Astrocyte of the cerebellum (primary cell): ENCODE data around the gene PFKFB4.
"Not testable (repeated sequence)": the region's sequence is repeated elsewhere in the genome, so short reads cannot be mapped to it uniquely, and the experiment has no call there.

ENCODE experiments used
- DNase-seq: peaks from one replicate; pipeline ENCODE4 v3.0.0-alpha.2; 2011; ENCODE audit warnings: low read depth
- H3K4me3 ChIP-seq: 2 replicates; pipeline ENCODE4 v1.5.1; 2011; ENCODE audit warnings: mild to moderate bottlenecking, low read depth, low read length, moderate library complexity
- CTCF ChIP-seq: IDR thresholded peaks from 2 replicates; pipeline ENCODE4 v1.5.1; 2012; ENCODE audit warnings: low read length, low read depth, moderate library complexity, mild to moderate bottlenecking; ENCODE audit errors: missing control alignments
- in situ Hi-C: cut with HindIII; loops from 2 replicates; pipeline ENCODE4 v1.10.0; 2017; ENCODE audit warnings: low sequenced_read_pairs

PFKFB4 gene

GRCh38 chr3:48555949-48556795, 431 bp downstream of the PFKFB4 start:
- in situ Hi-C loops, result loop anchor here (10.0 kb wide), 1 partner anchor 79 kb away; the partner anchor contains the start of gene SLC26A6
- TF ChIP-seq CTCF, result no peak
- peak overlapping the region; percentile 67 for H3K4me3 ChIP-seq
- DNase-seq, result no peak

- no peak overlapping the region for H3K4me3 ChIP-seq
- TF ChIP-seq CTCF, result no peak
- in situ Hi-C loops, result loop anchor here (10.0 kb wide), 1 partner anchor 79 kb away; the partner anchor contains the start of gene SLC26A6
- DNase-seq, result no peak
Measured at GRCh38 chr3:48555231-48555948, 1.2 kb downstream of the PFKFB4 start.

- no peak for TF ChIP-seq CTCF
- H3K4me3 ChIP-seq, result no peak overlapping the region
- no peak for DNase-seq
Measured at GRCh38 chr3:48553886-48554845, 2.4 kb downstream of the PFKFB4 start.

DNA sequence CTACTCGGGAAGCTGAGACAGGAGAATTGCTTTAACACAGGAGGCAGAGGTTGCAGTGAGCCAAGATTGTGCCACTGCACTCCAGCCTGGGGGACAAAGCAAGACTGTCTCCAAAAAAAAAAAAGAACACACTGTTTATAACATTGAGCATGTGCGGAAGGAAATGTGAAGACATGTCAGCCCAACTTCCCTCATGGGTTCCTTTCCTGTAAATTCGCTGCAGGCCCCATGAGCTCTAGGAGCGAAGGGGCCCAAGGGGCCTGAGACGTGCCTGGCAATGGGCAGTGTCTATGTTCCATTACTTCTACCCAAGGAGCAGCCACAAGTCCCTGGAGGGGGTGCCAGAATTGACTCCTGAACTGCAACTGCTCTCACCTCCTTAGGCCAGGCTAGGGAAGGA, 3.2 kb downstream of the PFKFB4 start:
- H3K4me3 ChIP-seq, result no peak overlapping the region
- DNase-seq, result no peak
- TF ChIP-seq CTCF, result no peak
- in situ Hi-C loops, result loop anchor here (10.0 kb wide), 1 partner anchor 81 kb away; the partner anchor contains the start of gene SLC26A6

More at GRCh38 chr3:48553886-48554845, 2.4 kb downstream of the PFKFB4 start:
- in situ Hi-C loops, result loop anchor here (10.0 kb wide), 1 partner anchor 81 kb away; the partner anchor contains the start of gene SLC26A6

- no peak for TF ChIP-seq CTCF
- in situ Hi-C loops, result loop anchor here (10.0 kb wide), 1 partner anchor 82 kb away; the partner anchor contains the start of gene SLC26A6
- DNase-seq, result no peak
- H3K4me3 ChIP-seq, result no peak overlapping the region
Measured at GRCh38 chr3:48552111-48552951, 4.3 kb downstream of the PFKFB4 start.

GRCh38 chr3:48551651-48552050, 5.0 kb downstream of the PFKFB4 start:
- not testable (repeated sequence) for DNase-seq, H3K4me3 ChIP-seq
- in situ Hi-C loops, result loop anchor here (10.0 kb wide), 1 partner anchor 83 kb away; the partner anchor contains the start of gene SLC26A6
